T-helper 22 cell (primary cell): ENCODE measurements around the gene FBXO3.
A peak's percentile ranks its signal among the peaks of the same experiment; 100 is the strongest.

Source experiments
- DNase-seq: peaks from one replicate; pipeline ENCODE4 v3.0.0-alpha.2; 2020; ENCODE audit warnings: low read depth

FBXO3 gene

GRCh38 chr11:33701302-33702230 is 72.8 kb downstream of the FBXO3 start:
- DNase-seq: no peak

GRCh38 chr11:33700502-33701271 is 73.6 kb downstream of the FBXO3 start, which contains the start of gene C11orf91:
TSS of gene C11orf91 (minus strand) at chr11:33700826. CDS start at chr11:33700740, 86 bp downstream.
- peak; percentile 88 for DNase-seq

DNA sequence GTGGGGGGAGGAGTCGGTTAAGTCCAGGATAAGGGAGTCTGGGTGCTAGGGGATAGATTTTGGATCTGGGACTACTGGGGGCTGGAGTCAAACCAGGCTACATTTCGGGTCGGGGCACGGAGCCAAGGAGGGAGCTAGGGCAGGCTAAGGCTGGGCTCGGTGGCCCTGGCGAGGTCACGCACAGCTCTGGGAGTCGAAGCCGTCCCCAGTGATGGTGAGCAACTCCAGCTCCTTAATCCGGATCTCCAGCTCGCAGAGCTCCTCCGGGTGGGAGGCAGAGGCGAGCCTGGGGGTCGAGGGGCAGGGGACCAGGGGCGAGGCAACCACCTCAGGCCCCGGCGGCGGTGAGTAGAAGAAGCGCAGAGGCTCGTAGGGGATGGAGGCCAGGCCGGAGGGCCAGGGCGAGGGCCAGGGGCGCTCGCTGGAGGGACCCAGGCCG is 74.2 kb downstream of the FBXO3 start:
- no peak for DNase-seq

- DNase-seq: no peak
These were observed 74.7 kb downstream of the FBXO3 start for GRCh38 chr11:33699515-33700062.

DNA sequence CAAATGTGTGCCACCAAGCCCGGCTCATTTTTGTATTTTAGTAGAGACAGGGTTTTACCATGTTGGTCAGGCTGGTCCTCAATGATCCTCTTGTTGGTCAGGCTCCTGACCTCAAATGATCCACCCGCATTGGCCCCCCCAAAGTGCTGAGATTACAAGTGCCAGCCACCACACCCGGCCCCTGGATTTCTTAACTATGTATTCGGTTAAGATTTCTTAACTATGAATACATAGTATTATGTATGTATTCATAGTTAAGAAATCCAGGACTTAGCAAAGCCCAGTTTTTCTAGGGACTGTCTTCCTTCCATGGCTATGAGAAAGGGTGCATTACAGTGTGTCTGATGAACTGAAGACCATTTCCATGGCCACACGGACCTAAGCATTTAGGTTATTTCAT is 75.4 kb downstream of the FBXO3 start:
- DNase-seq: no peak

DNA sequence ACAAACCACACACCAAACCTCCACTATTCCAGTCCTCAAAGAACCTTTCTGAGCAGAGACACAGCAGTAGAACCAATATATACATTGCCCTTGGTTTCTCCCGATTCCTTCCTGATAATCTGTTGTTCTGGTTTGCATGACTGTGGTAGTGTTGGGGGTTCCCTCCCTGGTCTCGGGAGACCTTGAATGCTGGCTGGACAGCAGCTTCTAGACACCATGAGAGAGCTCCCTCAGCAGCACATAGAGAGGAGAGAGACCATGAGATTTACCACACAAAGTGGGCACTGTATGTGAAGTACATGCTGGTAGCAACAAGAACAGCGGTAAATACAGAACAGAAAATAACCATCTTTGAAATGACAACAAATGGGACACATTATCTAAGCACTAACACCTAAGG is 76.3 kb downstream of the FBXO3 start:
- no peak for DNase-seq

GRCh38 chr11:33696931-33697638 is 77.2 kb downstream of the FBXO3 start:
- no peak for DNase-seq

DNA sequence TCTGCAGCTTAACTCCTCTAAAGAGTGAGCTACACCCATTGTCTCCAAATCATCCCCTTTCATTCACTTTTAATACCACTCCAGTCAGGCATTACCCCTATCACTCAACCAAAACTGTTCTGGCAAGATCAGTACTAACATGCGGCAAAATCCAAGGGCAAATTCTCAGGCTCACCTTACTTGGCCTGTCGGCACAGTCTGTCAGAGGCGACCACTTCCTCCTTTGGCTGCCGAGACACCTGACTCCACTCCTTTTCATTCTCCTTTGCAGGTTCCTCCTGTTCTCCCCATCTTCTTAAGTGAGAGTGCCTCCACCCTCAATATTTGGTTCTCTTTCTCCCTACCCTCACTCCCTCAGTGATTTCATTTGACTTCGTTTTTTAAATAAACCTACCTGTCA is 77.9 kb downstream of the FBXO3 start:
- DNase-seq: no peak

GRCh38 chr11:33695051-33695566 is 79.2 kb downstream of the FBXO3 start:
- no peak for DNase-seq

DNA sequence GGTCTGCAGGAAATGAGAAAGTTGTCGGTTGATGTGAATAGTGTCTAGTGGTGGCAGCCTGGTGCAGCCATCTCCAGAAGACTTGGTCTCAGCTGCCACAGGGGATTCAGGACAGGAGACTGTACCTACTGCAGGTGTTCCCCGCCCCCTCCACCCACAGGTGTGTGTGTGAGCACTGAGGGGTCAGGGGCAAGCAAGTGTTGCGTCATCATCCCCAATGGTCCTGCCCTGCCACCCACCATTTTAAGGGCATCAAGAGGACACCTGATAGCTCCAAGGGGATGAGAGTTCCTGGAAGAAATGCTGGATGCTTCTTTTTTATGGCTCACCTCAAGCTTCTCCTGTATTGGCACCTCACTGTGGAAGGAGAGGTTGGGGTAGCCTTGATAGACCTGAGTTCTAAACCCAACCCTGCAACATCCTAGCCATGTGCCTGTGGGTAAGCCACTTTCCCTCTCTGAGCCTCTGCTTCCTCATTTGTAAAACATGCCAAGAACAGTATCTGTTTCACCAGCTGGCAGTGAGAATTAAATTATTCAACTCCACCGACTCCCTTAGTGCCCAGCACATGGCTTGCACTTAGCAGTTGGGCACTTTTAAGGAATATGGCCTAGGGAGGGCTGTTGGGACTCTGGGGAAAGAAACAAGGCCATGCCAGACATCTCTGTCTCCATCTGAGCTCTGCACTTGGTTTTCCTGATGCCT is 79.8 kb downstream of the FBXO3 start:
- DNase-seq: no peak

DNA sequence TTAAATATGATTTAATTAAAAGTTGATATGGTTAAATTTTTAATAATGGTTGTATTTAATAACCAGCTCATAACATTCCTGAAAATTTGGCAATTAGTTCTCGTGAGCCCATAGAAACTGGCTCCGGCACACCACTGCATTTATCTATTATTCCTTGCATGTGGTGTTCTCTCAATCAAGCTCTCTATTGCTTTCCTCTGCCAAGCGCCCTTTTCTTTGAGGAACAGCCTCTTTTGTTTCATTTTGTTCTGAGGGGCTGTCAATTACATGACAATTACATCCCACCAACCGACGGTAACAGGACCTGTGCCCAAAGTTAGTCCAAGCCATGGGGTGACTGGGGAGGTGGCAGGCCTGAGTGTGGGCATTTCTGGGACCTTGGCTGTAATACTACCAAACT is 81.8 kb downstream of the FBXO3 start:
- DNase-seq: no peak

DNA sequence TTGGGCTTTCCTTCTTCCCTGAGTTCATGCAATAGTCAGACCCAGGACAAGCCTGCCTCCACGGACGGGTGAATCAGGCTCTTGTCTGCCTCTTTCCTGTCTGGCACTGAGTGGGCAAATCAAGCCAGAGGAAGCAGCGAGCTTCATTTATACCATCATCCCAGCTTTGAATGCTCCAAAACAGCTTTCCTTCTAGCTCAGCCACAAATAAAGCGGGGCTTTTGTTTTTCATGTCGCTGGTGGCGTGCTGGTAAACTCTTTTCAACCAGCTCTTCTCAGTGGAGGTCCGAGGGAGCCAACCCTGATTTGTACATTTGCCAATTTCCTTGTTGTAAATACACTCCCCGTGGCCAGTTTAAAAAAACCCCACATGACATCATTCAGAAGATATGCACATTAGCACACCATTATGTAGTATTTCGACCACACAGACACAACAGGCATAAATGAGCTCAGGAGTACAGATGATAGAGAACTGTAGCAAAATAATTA is 82.3 kb downstream of the FBXO3 start:
- DNase-seq: no peak

- no peak for DNase-seq
These were observed 83.1 kb downstream of the FBXO3 start for GRCh38 chr11:33691066-33691864.
